Tibial artery (tissue), 4 donors: Measurements from ENCODE around the gene YWHAB.

Source experiments
- DNase-seq, 2 donors: peaks; one replicate each; pipeline ENCODE4 v3.0.0-alpha.2; 2019
- H3K27ac ChIP-seq, 2 donors: fragments of 200-600 bp; sonication (generic) in 1 of 2; 1 replicate in 1 of 2; 2 replicates in 1 of 2; pipeline ENCODE4 v1.5.1; 2018 to 2019; ENCODE audit warnings: mild to moderate bottlenecking in 1 of 2
- H3K27me3 ChIP-seq, 2 donors: fragments of 200-600 bp; sonication (generic) in 1 of 2; one replicate each; pipeline versions ENCODE4 v1.5.1 to v1.6.0; 2016 to 2019
- H3K36me3 ChIP-seq, 3 donors: fragments of 200-600 bp; sonication (generic) in 2 of 3; one replicate each; pipeline ENCODE4 v1.5.1; 2016 to 2019; ENCODE audit warnings: mild to moderate bottlenecking in 2 of 3
- H3K4me1 ChIP-seq, 4 donors: fragments of 200-600 bp; sonication (generic) in 2 of 4; 1 replicate in 3 of 4; 2 replicates in 1 of 4; pipeline ENCODE4 v1.5.1; 2016 to 2019
- H3K4me3 ChIP-seq, 2 donors: fragments of 200-600 bp; sonication (generic) in 1 of 2; 1 replicate in 1 of 2; 2 replicates in 1 of 2; pipeline ENCODE4 v1.5.1; 2018 to 2019; ENCODE audit warnings: mild to moderate bottlenecking in 2 of 2
- H3K9me3 ChIP-seq, 3 donors: fragments of 200-600 bp; sonication (generic) in 1 of 3; one replicate each; pipeline ENCODE4 v1.5.1; 2016 to 2019
- intact Hi-C: fragments of 100-400 bp; cut with DNase I; formaldehyde crosslinking; loops from one replicate; pipeline ENCODE4 v1.15.0; 2023; ENCODE audit warnings: low total_unique reads
- TF ChIP-seq, protein P1 (sequence below), 2 experiments: fragments of 200-600 bp in 1 of 2; fragments of 450-650 bp in 1 of 2; IDR thresholded peaks; one replicate each; pipeline ENCODE4 v1.5.1; 2017 to 2019; ENCODE audit warnings: antibody characterized with exemption in 2 of 2, mild to moderate bottlenecking in 1 of 2, moderate library complexity in 1 of 2

Gene YWHAB

GRCh38 chr20:44885392-44886265 lies at the start of gene YWHAB:
TSS of gene YWHAB (plus strand) at chr20:44885705. CDS start at chr20:44901534, 15,829 bp downstream.
- peak within 1 kb of the TSS; percentile 94 to 96 for H3K27ac ChIP-seq
- intact Hi-C loops = loop anchor here (5.0 to 10.0 kb wide), 4 partner anchors 77 to 671 kb away; partner anchors contain the start of genes FITM2, OSER1, SYS1 and TOMM34
- TF ChIP-seq, protein P1, sequence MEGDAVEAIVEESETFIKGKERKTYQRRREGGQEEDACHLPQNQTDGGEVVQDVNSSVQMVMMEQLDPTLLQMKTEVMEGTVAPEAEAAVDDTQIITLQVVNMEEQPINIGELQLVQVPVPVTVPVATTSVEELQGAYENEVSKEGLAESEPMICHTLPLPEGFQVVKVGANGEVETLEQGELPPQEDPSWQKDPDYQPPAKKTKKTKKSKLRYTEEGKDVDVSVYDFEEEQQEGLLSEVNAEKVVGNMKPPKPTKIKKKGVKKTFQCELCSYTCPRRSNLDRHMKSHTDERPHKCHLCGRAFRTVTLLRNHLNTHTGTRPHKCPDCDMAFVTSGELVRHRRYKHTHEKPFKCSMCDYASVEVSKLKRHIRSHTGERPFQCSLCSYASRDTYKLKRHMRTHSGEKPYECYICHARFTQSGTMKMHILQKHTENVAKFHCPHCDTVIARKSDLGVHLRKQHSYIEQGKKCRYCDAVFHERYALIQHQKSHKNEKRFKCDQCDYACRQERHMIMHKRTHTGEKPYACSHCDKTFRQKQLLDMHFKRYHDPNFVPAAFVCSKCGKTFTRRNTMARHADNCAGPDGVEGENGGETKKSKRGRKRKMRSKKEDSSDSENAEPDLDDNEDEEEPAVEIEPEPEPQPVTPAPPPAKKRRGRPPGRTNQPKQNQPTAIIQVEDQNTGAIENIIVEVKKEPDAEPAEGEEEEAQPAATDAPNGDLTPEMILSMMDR (IDR thresholded peaks at IDR 0.05) = peak; percentile 13 to 14
- H3K4me3 ChIP-seq = peak within 1 kb of the TSS; percentile 94 to 97
- DNase-seq = peak; percentile 99
- H3K4me1 ChIP-seq = peaks cover 0 to 51% (median 37%) of the 10 kb centered on the region in 4 donors
- H3K36me3 ChIP-seq = no peaks in the 10 kb centered on the region
- H3K27me3 ChIP-seq = no peaks in the 10 kb centered on the region
- H3K9me3 ChIP-seq = no peaks in the 10 kb centered on the region

DNA sequence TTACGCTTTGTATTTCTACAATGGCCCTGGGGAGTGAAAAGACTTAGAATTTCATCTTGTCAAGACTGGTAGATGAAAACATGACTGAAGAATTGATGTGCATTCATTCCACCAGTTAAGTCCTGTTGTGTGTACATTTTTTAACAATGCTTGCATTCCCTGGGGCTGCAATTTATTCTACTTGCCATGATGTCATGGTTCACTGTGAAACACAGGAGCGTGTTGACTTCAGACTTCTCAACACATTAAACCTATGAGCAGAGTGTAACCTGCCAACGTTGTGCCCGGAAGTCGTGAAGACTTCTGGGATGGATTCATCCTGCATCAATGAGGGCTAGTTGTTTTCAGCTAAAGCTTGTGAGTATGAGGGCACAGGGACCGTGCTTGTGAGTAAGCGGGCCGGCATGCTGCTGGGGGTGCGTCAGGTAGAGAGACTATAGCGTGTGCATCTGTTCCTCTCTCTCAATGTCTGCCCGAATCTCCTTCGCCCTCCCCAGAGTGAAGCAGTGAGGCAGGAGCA lies 48.8 kb upstream of the YWHAB start:
- intact Hi-C loops = no loop called here
- peaks cover 0 to 21% of the 10 kb centered on the region in 2 donors for H3K27me3 ChIP-seq
- H3K36me3 ChIP-seq = no peaks in the 10 kb centered on the region
- H3K9me3 ChIP-seq = peaks cover 0 to 4% (median 0%) of the 10 kb centered on the region in 3 donors
- TF ChIP-seq, protein P1 (IDR thresholded peaks at IDR 0.05) = no peak
- DNase-seq = no peak
- H3K4me1 ChIP-seq = no peaks in the 10 kb centered on the region
- no peak overlapping the region for H3K4me3 ChIP-seq
- H3K27ac ChIP-seq = no peak overlapping the region

- Histone ChIP-seq H3K27ac (no peak overlapping the region), H3K9me3 (peaks cover 0 to 4% (median 0%) of the 10 kb centered on the region in 3 donors), H3K27me3 (peaks cover 0 to 21% of the 10 kb centered on the region in 2 donors), H3K4me3 (no peak overlapping the region), H3K36me3 (no peaks in the 10 kb centered on the region), H3K4me1 (no peaks in the 10 kb centered on the region)
- TF ChIP-seq, protein P1 (IDR thresholded peaks at IDR 0.05) = no peak
- intact Hi-C loops = no loop called here
- no peak for DNase-seq
These were observed 47.6 kb upstream of the YWHAB start for GRCh38 chr20:44837946-44838345.

DNA sequence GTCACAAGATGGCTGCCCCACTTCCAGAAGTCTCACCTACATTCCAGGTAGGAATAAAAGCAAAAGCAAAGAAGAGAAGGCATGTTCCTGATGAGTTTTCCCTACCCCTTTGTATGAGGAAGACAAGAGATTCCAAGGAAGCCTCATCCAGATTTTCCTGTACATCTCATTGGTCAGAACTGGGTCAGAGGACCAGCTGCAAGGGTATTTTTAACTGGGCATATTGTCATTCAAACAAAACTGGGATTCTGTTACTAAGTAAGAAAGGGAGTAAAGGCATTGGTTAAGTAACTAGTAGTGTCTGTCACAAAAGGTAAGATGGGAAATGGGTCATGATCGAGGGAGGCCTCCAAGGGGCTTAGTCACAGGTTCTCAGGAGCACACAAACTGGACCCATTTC lies 47.0 kb upstream of the YWHAB start:
- DNase-seq = no peak

DNA sequence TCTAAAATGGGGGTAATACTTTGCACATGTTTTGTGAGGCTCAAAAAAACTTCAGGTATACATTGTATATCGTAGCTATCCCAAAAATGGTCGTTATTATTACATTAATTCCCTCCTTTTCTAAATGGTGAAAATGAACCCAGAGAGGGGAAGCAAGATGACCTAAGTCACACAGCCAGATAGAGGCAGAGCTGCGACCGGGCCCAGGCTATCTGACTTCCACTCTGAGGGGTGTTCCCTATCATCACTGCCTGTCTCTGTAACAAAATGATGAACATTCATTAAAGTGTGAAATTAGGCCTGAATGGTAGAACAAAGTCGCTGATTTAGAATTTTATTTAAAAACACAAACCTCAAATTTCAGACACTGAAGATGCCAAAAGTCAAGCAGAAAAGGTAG lies 46.0 kb upstream of the YWHAB start:
- Histone ChIP-seq H3K4me3 (no peak overlapping the region), H3K27me3 (peaks cover 0 to 27% of the 10 kb centered on the region in 2 donors), H3K27ac (no peak overlapping the region), H3K36me3 (no peaks in the 10 kb centered on the region), H3K9me3 (peaks cover 0 to 4% (median 0%) of the 10 kb centered on the region in 3 donors), H3K4me1 (no peaks in the 10 kb centered on the region)
- no peak for DNase-seq
- TF ChIP-seq, protein P1 (IDR thresholded peaks at IDR 0.05) = no peak
- intact Hi-C loops = no loop called here

More for the DNA sequence above, 47.0 kb upstream of the YWHAB start:
- no peaks in the 10 kb centered on the region for H3K36me3 ChIP-seq
- H3K27me3 ChIP-seq = peaks cover 0 to 21% of the 10 kb centered on the region in 2 donors
- H3K9me3 ChIP-seq = peaks cover 0 to 4% (median 0%) of the 10 kb centered on the region in 3 donors
- TF ChIP-seq, protein P1 (IDR thresholded peaks at IDR 0.05) = no peak
- H3K4me3 ChIP-seq = no peak overlapping the region
- no peak overlapping the region for H3K27ac ChIP-seq
- intact Hi-C loops = no loop called here
- no peaks in the 10 kb centered on the region for H3K4me1 ChIP-seq
